ENCODE results near the gene OSBPL10. TPM values are rescaled to one million over a fixed set of nuclear protein-coding genes. Genes with fewer than 3 reads are reported as not detected.
A peak's percentile ranks its signal among the peaks of the same experiment; 100 is the strongest.

The OSBPL10 gene
- total and polyA plus RNA-seq, 2 donors (not counting 1 experiment from before 2014, with no cell fraction given) = 88.5 to 310 TPM

- H3K4me1 Mint-ChIP-seq = peaks cover 93% of the 10 kb centered on the region
- H3K27ac Mint-ChIP-seq = peak overlapping the region; percentile 66
- TF ChIP-seq CTCF (IDR thresholded peaks at IDR 0.05) = no peak
- no peak for TF ChIP-seq EZH2 (IDR thresholded peaks at IDR 0.05; ENCODE audit: borderline replicate concordance, insufficient read depth, low read depth, low read length, poor library complexity, severe bottlenecking)
- peaks cover 100% of the 10 kb centered on the region for H3K79me2 ChIP-seq (ENCODE audit: control insufficient read depth, insufficient read depth, low read length)
- no peaks in the 10 kb centered on the region for H4K20me1 ChIP-seq (ENCODE audit: control insufficient read depth, insufficient read depth, low read length, poor library complexity, severe bottlenecking)
- WGBS (ENCODE audit: insufficient coverage) = 86% methylated on average over 1 of the region's 5 CpGs
- H3K27me3 ChIP-seq (replicated peaks in 1 of 4; ENCODE audit: control extremely low read depth in 1 of 4, control insufficient read depth in 3 of 4, insufficient read depth in 4 of 4, low read length in 3 of 4) = no peaks in the 10 kb centered on the region
- peak overlapping the region; percentile 21 for H3K4me3 Mint-ChIP-seq
- H3K36me3 ChIP-seq (replicated peaks in 1 of 2; ENCODE audit: control extremely low read depth in 1 of 2, control insufficient read depth in 1 of 2, extremely low read depth in 1 of 2, insufficient read depth in 2 of 2, low read length in 1 of 2) = peaks cover 0 to 27% of the 10 kb centered on the region in 2 experiments
- peak overlapping the region; percentile 19 for H3K4me2 ChIP-seq (replicated peaks; ENCODE audit: low read depth, low read length, poor library complexity, severe bottlenecking)
- H2AFZ ChIP-seq (ENCODE audit: insufficient read depth, low read depth, low read length, poor library complexity, severe bottlenecking) = no peak overlapping the region
- POLR2A ChIA-PET = interaction anchor here (0.5 kb wide), 1 partner anchor 31 kb away, joined by 3 read pairs; no protein-coding TSS in a partner anchor
- no peak overlapping the region for H3K9ac ChIP-seq (ENCODE audit: low read length)
- H3K4me3 ChIP-seq (ENCODE audit: control extremely low read depth in 1 of 5, extremely low read depth in 1 of 5, insufficient read depth in 1 of 5, low read depth in 2 of 5, low read length in 4 of 5) = no peak overlapping the region
- ATAC-seq (ENCODE audit: low read depth) (no peak), DNase-seq (no peak)
- peaks cover 91 to 93% of the 10 kb centered on the region in 2 donors for H3K4me1 ChIP-seq (ENCODE audit: control insufficient read depth in 2 of 2, insufficient read depth in 2 of 2, low read length in 2 of 2)
- intact Hi-C loops (cut with micrococcal nuclease) = no loop called here
- CTCF ChIA-PET = no interaction called here
- H3K9me3 Mint-ChIP-seq (ENCODE audit: insufficient read depth) = no peaks in the 10 kb centered on the region
- no peaks in the 10 kb centered on the region for H3K27me3 Mint-ChIP-seq
- peak overlapping the region; percentile 3 to 73 for H3K27ac ChIP-seq (ENCODE audit: low read length in 2 of 2)
- H3K9me3 ChIP-seq (ENCODE audit: control extremely low read depth in 1 of 3, control insufficient read depth in 2 of 3, insufficient read depth in 1 of 3, low read length in 2 of 3) = no peaks in the 10 kb centered on the region
Measured at GRCh38 chr3:31974964-31975363, 6.1 kb downstream of the OSBPL10 start.

- peak overlapping the region; percentile 19 for H3K4me2 ChIP-seq (replicated peaks; ENCODE audit: low read depth, low read length, poor library complexity, severe bottlenecking)
- no peaks in the 10 kb centered on the region for H3K27me3 ChIP-seq (replicated peaks in 1 of 4; ENCODE audit: control extremely low read depth in 1 of 4, control insufficient read depth in 3 of 4, insufficient read depth in 4 of 4, low read length in 3 of 4)
- peaks cover 0 to 29% of the 10 kb centered on the region in 2 experiments for H3K36me3 ChIP-seq (replicated peaks in 1 of 2; ENCODE audit: control extremely low read depth in 1 of 2, control insufficient read depth in 1 of 2, extremely low read depth in 1 of 2, insufficient read depth in 2 of 2, low read length in 1 of 2)
- no peak overlapping the region for H3K4me3 ChIP-seq (ENCODE audit: control extremely low read depth in 1 of 5, extremely low read depth in 1 of 5, insufficient read depth in 1 of 5, low read depth in 2 of 5, low read length in 4 of 5)
- Mint-ChIP-seq H3K27ac (peak overlapping the region; percentile 66), H3K27me3 (no peaks in the 10 kb centered on the region), H3K4me1 (peaks cover 93% of the 10 kb centered on the region), H3K9me3 (ENCODE audit: insufficient read depth) (no peaks in the 10 kb centered on the region), H3K4me3 (peak overlapping the region; percentile 8)
- no peaks in the 10 kb centered on the region for H3K9me3 ChIP-seq (ENCODE audit: control extremely low read depth in 1 of 3, control insufficient read depth in 2 of 3, insufficient read depth in 1 of 3, low read length in 2 of 3)
- H3K79me2 ChIP-seq (ENCODE audit: control insufficient read depth, insufficient read depth, low read length) = peaks cover 100% of the 10 kb centered on the region
- ATAC-seq (ENCODE audit: low read depth) (no peak), DNase-seq (no peak)
- WGBS (ENCODE audit: insufficient coverage) = 82% methylated on average over 2 of the region's 5 CpGs
- TF ChIP-seq CTCF (IDR thresholded peaks at IDR 0.05) = no peak
- no peak for TF ChIP-seq EZH2 (IDR thresholded peaks at IDR 0.05; ENCODE audit: borderline replicate concordance, insufficient read depth, low read depth, low read length, poor library complexity, severe bottlenecking)
- no peak overlapping the region for H2AFZ ChIP-seq (ENCODE audit: insufficient read depth, low read depth, low read length, poor library complexity, severe bottlenecking)
- H3K27ac ChIP-seq (ENCODE audit: low read length in 2 of 2) = peak overlapping the region in 1 of 2 donors; percentile 73
- CTCF ChIA-PET = no interaction called here
- H3K4me1 ChIP-seq (ENCODE audit: control insufficient read depth in 2 of 2, insufficient read depth in 2 of 2, low read length in 2 of 2) = peaks cover 90 to 95% of the 10 kb centered on the region in 2 donors
- no peak overlapping the region for H3K9ac ChIP-seq (ENCODE audit: low read length)
- intact Hi-C loops (cut with micrococcal nuclease) = no loop called here
- POLR2A ChIA-PET = interaction anchor here (0.5 kb wide), 1 partner anchor 30 kb away, joined by 3 read pairs; no protein-coding TSS in a partner anchor
- no peaks in the 10 kb centered on the region for H4K20me1 ChIP-seq (ENCODE audit: control insufficient read depth, insufficient read depth, low read length, poor library complexity, severe bottlenecking)
Measured at GRCh38 chr3:31974471-31974870, 6.6 kb downstream of the OSBPL10 start.

Data from B cell (primary cell).